ENCODE data around the gene DDX4.

DDX4 gene

DNA sequence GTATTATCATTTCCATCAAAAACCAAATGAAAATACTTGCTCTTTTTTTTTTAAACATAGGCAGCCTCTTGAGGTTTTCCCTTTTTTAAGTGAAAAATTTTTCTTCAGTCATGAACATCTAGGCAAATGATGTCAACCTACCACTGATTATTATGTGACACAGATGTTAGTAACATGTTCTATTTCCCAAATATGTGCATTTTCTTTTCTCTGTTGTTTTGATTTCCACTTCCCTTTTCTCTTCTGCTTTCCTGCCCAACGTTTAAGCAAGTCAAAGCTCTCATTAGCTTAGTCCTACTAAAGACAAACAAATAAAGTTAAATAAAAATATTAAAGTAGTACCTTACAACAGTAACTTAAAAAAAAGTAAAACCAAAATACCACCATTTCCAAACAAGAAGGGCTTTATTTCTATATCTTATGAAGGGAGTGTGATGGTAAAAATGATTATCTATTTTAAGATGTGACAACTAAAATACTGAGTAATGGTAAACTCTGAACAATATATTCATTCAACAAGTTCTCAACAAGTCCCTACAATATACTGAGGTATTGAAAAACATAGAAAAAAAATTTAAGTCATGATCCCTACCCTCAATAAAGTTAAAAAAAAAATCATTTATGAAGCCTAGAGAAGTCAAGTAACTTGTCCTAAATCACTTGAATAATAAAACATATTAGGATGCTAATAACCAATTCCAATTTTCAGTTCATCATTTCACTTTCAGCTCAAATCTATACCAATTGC, 35.1 kb upstream of the DDX4 start:
- no peaks in the 10 kb centered on the region for H3K9me3 ChIP-seq (ENCODE audit: control insufficient read depth, low read length)
- no peaks in the 10 kb centered on the region for H3K4me1 ChIP-seq
- no peak overlapping the region for H3K9ac ChIP-seq
- no peak overlapping the region for H3K27ac ChIP-seq
- no peak overlapping the region for H2AFZ ChIP-seq
- no peak overlapping the region for H3K4me2 ChIP-seq (ENCODE audit: low read length)
- no peaks in the 10 kb centered on the region for H3K27me3 ChIP-seq (ENCODE audit: control insufficient read depth, insufficient read depth, low read length)
- TF ChIP-seq CTCF (IDR thresholded peaks at IDR 0.05) = no peak
- no peaks in the 10 kb centered on the region for H3K36me3 ChIP-seq (ENCODE audit: control insufficient read depth, insufficient read depth, low read length)
- H3K79me2 ChIP-seq = no peaks in the 10 kb centered on the region
- no peak overlapping the region for H3K4me3 ChIP-seq (ENCODE audit: low read depth, low read length)

DNA sequence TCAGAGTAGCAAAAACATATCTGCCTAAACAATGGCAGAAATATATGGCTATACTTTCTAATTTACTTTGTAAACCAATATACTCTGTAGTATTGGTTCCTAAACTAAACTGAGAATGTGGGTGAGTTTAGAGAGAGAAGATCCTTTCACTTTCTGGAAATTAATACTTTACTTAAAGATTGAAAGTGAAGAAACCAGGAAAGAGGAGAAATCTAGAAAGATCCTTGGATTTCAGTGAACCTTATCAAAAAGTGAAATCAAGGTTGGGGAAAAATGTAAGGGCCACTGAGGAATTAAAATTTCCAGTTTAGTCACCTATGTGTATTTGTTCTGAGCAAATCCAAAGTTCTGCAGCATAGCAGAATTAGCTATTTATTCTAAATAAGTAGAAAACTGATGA, 31.6 kb upstream of the DDX4 start:
- peaks cover 11% of the 10 kb centered on the region for H3K79me2 ChIP-seq
- no peak overlapping the region for H3K9ac ChIP-seq
- H3K4me1 ChIP-seq = no peaks in the 10 kb centered on the region
- H3K4me2 ChIP-seq (ENCODE audit: low read length) = no peak overlapping the region
- H3K27me3 ChIP-seq (ENCODE audit: control insufficient read depth, insufficient read depth, low read length) = no peaks in the 10 kb centered on the region
- no peak overlapping the region for H2AFZ ChIP-seq
- TF ChIP-seq CTCF (IDR thresholded peaks at IDR 0.05) = no peak
- H3K27ac ChIP-seq = no peak overlapping the region
- no peak overlapping the region for H3K4me3 ChIP-seq (ENCODE audit: low read depth, low read length)
- H3K36me3 ChIP-seq (ENCODE audit: control insufficient read depth, insufficient read depth, low read length) = no peaks in the 10 kb centered on the region
- H3K9me3 ChIP-seq (ENCODE audit: control insufficient read depth, low read length) = no peaks in the 10 kb centered on the region

GRCh38 chr5:55708732-55709131, 29.1 kb upstream of the DDX4 start:
- H3K9ac ChIP-seq = no peak overlapping the region
- H3K27ac ChIP-seq = no peak overlapping the region
- H3K4me3 ChIP-seq (ENCODE audit: low read depth, low read length) = no peak overlapping the region
- H2AFZ ChIP-seq = no peak overlapping the region
- TF ChIP-seq CTCF (IDR thresholded peaks at IDR 0.05) = no peak
- no peak overlapping the region for H3K4me2 ChIP-seq (ENCODE audit: low read length)
- no peaks in the 10 kb centered on the region for H3K36me3 ChIP-seq (ENCODE audit: control insufficient read depth, insufficient read depth, low read length)
- H3K4me1 ChIP-seq = no peaks in the 10 kb centered on the region
- no peaks in the 10 kb centered on the region for H3K27me3 ChIP-seq (ENCODE audit: control insufficient read depth, insufficient read depth, low read length)
- peaks cover 19% of the 10 kb centered on the region for H3K79me2 ChIP-seq
- no peaks in the 10 kb centered on the region for H3K9me3 ChIP-seq (ENCODE audit: control insufficient read depth, low read length)

DNA sequence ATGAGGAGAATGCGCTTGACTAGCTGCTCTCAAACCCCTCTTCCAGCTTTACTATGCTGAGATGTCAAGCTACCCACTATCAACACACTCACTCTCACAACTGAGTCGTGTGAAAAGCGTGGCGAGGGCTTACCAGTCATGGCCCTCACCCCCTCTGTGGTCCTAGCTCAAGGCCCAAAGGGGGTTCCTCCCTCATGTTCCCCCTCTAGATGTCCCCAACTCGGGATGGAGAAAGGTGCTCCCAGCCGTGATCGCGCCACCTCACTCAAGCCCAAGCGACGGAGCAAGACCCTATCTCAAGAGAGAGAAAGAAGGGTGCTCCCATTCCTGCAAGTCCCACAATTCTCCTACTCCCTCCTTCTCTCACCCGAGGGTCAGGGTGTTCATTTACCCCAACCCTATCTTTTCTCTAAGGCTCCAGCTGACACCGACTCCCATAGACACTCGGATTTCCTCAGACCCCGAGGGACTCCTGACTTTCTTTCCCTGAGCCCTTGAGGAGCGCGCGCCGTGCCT, 26.3 kb upstream of the DDX4 start:
- peak overlapping the region; percentile 34 for H3K27ac ChIP-seq
- no peak for TF ChIP-seq CTCF (IDR thresholded peaks at IDR 0.05)

More for the DNA sequence above, 26.3 kb upstream of the DDX4 start:
- H3K4me1 ChIP-seq = no peaks in the 10 kb centered on the region
- no peaks in the 10 kb centered on the region for H3K27me3 ChIP-seq (ENCODE audit: control insufficient read depth, insufficient read depth, low read length)
- no peaks in the 10 kb centered on the region for H3K9me3 ChIP-seq (ENCODE audit: control insufficient read depth, low read length)
- peak overlapping the region; percentile 96 for H3K4me3 ChIP-seq (ENCODE audit: low read depth, low read length)
- peak overlapping the region; percentile 77 for H3K4me2 ChIP-seq (ENCODE audit: low read length)
- no peaks in the 10 kb centered on the region for H3K36me3 ChIP-seq (ENCODE audit: control insufficient read depth, insufficient read depth, low read length)
- peaks cover 19% of the 10 kb centered on the region for H3K79me2 ChIP-seq
- H2AFZ ChIP-seq = peak overlapping the region; percentile 90
- no peak overlapping the region for H3K9ac ChIP-seq
